Measurements from ENCODE around the gene WWOX.

WWOX gene

DNA sequence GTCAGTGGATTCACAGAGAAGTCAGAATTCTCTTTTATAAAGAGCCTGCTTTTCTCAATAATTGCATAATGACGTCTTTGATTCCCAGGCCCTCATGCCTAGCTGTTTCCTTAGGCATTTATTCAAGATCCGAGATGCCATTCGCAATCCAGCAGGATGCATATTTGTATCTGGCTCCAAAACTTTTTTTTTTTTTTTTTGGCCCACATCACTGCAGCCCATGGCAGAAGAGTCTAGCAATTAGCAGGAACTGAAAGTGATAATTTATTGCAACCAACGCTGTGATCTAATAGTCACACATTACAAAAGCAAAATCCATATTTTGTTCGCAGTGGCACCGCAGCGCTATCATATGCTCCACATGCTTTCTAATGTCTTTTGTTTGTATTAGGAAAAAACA, 997.7 kb downstream of the WWOX start:
- DNase-seq: no peak

DNA sequence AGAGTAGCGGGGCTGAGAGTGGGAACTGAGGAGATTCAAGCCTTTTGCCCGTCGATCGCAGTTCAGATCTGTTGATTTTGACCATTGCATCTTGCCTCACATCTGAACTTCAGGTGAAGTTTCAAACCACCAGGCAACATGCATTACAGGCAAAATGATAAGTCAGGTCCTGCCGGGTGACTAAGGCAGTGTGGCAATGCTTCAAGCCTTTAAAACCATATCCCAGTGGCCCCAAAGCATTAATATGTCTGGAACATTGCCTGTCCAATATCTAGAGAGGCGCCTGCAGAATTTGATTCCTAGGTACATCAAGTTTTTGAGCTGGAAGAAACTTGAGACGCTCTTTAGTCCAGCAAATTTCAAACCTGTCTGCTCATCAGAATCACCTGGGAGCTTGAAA, 998.3 kb downstream of the WWOX start:
- DNase-seq: no peak

DNA sequence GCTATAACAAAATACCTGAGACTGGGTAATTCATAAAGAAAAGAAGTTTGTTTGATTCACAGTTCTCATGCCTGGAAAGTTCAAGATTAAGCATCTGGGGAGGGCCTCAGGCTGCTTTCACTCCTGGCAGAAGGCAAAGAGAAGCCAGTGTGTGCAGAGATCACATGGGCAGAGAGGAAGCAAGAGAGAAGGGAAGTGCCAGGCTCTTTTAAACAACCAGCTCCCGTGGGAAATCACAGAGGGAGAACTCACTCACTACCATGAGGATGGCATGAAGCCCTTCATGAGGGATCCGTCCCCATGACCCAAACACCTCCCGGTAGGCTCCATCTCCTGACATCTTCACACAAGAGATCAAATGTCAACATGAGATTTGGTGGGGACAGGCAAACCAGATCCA, 999.5 kb downstream of the WWOX start:
- no peak for DNase-seq

DNA sequence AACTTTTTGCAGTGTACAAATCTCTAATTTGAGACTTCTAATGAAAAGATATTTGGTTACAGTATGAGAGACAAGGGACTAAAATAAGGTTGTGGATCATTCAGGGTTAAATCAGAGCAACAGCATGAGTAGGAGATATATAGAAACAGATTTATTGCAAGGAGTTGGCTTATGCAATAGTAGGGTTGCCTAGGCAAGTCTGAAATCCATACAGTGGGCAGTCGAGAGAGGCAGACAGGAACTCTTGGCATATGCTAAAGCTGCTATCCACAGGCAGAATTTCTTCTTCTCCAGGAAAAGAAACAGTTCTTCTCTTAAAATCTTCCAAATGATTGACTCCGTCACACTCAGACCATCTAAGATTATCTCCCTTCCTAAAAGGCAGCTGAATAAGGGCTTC, 1000.3 kb downstream of the WWOX start:
- no peak for DNase-seq

DNA sequence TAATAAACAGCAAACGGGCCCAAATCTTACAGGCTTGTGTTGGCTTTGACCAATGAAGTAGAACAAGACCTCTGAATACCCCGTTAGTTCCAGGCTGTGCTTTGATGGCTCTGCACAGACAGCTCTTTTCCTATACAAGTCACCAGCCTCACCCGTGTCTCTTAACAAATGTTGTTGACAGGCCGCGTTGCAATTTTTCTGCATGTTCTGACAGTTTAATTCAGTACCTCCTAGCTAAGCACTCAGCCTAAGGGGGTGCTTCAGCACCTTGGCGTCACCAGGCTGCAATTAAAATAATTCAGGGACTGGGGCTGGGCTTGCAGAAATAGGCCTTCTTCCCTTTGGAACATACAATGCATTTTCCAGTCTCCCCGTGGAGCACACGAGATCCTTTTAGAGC, 1001.0 kb downstream of the WWOX start:
- DNase-seq: no peak

DNA sequence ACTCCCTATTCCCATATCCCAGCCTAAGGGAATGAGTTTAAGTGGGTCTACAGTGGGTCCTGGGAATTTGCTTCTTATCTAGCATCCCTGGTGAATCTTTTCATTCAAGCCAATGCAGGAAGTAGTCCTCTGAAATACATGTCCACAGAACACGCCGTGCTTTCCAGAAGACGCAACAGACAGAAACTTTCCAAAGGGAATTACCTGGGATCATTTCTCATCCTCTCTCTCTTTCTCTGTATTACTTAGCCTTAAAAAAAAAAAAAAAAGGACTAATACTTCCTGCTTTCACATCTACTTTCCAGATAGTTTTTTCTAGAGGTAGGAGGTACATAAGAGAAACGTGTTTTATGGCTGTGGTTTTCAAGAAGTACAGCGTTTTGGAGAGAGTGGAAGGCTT, 1002.0 kb downstream of the WWOX start:
- DNase-seq: no peak

DNA sequence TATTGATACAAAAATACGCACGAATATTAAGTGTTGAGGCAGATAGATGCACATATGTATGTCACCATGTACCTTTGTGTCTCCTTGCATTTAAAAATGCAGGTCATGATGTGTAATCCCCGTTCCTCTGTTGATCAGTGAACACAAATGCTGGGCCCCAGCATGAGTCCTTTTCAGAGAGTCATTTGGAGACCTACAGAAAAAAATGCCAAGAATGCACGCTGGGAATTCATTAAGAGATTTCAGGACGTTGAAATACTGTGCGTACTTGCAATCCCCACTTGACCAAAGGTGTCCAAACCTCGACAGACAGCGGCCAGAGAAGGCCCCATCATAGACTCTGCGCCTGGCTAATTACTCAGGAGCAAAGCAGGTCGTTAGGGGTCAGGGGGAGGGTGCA, 1005.1 kb downstream of the WWOX start:
- no peak for DNase-seq

DNA sequence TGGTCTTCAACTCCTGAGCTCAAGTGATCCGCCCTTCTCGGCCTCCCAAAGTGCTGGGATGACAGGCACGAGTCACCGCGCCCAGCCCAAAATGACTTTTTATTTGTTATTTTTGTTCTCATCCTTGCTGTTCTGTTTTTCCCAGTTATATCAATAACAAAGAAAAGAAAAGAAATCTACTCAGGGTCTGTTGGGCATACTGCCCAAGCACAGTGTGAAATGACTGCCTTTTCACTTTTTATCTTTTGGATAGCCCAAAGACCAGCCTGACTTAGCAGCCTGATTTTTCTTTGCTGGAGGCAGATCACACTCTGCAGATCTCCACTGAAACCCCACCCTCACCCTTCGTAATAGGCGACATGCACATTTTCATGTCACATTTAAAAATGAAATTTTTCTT, 1007.8 kb downstream of the WWOX start:
- no peak for DNase-seq

DNA sequence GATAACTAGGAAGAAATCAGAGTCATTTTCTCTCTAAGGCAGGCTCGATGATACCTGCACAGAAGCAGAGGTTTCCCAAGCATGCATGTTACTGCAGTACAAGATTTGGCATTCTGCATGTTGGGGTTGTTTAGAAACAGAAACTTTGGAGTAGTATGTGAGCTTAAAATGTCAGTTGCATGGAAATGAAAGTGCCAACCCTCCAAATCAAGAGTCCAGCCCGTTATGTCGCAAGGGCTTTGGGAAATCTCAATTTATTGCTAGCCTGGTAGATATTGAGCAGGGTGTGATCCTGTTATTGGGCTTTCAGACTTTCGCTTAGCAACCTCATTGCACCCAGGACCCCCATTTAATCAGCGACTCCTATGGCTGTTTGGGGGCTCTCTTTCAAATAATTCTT, 1010.3 kb downstream of the WWOX start:
- no peak for DNase-seq

DNA sequence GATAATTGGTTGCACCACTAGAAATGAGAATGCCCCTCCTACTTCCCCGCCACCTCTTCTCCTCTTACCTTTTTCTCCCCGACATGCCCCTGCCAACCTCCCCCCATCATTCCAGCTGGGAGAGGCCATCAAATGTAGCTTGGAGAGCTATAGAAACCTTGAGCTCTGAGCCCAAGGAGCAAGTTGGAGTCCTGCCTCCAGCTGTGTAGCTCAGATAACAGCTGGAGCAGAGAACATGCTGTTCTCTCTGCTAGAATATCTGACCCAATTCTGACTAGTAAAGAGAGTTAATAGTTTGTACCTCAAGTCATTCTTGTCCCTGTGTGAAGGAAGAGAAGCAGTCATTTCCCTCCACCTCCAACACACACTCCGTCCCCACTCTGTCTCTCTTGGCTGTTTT, 1010.8 kb downstream of the WWOX start:
- DNase-seq: no peak

DNA sequence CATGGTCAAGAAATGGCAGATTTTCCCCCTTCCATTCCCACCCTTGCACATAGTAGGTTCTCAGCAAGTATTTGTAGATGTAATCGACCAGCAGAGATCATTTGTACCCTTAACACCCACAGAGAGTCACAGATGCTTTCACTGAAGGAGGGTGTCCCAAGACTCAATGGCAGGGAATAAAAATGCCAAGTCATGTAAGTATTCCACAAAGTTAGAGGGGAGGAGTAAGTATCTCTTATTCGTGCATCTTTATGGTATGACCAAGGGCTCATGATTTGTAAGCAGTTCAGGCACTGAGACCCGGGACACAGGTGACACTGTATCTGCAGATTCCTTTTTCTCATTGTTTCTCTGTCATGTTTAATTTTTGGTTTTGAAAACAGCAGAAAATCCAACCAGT, 1011.5 kb downstream of the WWOX start:
- DNase-seq: no peak

DNA sequence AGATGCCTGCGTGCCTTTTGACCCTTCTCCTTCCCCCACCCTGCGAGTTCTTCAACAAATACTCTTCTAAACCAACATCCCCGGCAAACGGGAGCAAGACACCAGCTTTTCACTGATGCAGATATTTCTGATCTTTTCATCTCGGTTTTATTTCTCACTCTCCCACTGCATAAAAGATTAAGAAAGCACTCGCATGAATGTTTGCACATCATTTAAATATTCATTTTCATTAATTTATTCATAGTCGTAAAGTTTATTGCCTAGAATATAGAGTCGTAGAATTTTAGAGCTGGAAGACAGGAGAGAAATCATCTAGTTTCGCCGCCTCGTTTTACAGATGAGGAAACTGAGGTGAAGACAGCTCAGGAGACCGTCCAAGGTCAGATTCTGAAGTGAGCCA, 1013.0 kb downstream of the WWOX start:
- DNase-seq: no peak

DNA sequence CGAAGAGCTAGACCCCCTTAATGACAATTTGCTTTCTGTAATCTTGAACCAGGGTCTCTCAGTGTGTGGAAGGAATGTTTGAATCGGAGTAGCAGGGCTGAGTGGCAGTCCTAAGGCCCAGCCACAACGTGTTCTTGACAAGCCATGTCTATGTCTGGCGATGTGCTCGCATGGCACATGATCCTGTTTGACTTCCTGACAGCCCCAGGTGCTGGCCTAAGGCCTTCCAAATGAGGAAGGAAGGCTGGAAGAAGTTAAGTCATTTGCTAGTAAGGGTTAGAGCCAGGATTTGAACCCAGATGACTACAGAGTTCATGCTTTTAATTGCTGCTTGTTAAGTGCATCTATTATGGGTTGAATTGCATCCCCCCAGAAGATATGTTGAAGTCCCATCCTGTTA, 1014.4 kb downstream of the WWOX start:
- DNase-seq: no peak

DNA sequence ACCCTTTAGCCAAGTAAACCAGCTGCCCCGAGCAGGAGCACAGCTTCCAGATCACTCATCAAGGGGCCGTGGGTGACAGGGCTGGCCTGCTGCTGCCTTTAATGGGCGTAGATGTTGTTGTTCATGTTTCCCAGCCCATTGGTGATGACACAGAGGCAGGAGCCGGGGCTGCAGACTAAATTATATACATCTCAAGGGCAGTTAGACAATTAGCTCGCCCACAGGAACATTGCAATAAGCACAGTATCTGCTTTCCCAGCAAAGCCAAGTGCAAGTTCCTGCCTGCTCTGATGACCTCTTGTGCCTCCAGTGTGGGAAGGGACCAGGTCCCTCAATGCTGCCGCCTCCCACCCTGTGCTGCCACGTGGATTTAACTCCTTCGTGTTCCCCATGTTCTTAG, 1015.3 kb downstream of the WWOX start:
- DNase-seq: no peak

DNA sequence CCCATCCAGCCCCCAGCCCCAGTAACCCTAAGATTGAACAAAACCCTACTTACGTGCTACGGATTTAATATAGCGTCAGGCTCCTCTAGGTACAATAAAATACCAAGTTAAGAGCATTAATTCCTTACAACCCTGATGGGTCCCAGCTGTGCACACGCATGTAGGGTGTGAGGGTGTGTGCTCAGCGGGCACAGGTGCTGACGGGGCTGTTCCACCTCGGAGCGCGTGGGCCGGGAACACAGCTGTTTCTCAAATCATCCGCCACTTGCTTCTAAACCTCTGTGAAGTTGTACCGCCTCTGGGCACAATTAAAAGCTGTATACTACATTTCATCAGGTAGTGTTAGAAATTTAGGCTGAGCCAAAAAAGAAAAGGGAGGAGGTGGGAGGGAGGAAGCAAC, 1022.5 kb downstream of the WWOX start:
- no peak for DNase-seq

DNA sequence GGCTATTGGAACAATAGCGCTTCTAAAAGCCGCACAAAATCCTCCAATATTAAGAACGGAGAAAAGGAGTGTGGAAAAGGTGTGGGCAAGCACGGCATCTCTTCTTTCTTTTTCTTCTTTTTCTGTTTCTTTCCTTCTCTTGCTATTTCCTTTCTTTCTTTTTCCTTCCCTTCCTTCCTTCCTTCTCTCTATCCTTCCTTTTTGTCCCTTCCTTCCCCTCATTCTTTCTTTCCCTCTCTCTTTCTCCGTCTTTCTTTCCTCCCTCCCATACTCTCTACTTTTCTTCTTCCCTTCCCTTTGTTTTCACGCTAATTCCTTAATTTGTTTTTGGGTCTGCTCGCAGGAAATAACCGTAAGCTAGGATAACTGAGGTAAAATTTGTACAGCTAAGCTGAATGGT, 1022.9 kb downstream of the WWOX start:
- DNase-seq: no peak

DNA sequence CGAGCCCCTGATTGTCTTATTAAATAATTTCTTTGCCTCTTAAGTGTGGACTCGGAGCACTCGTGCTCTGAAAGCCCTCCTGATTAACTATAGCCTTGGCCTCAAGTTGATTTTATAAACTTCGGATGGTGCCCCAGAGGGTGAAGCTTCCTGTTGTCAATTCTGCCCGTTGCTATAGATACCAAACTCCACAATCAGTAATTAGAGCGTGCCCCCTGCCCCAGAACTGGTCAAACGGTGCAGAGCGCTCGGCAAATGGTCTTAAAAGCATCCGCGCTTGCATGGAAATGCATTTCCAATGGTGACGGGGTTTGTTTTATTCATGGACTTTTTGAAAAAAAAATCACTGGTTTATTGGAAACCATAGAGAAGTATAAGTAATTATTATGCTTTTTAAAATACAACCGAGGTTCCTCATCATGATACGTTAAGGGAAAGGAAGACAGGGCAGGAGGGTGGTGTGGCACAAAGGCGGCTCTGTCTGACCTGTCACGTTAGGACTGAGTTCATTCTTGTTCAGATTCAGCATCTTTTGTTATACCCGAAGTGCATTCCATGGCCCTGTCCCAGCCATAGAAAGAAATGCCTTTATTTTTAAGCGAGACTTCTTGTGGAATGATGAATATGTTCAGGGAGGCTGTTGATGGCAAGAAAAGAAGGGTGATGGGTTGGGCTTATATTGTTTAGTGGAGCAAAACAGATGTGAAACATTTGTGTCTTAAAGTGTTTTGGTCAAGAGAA, 1024.7 kb downstream of the WWOX start:
- no peak for DNase-seq

DNA sequence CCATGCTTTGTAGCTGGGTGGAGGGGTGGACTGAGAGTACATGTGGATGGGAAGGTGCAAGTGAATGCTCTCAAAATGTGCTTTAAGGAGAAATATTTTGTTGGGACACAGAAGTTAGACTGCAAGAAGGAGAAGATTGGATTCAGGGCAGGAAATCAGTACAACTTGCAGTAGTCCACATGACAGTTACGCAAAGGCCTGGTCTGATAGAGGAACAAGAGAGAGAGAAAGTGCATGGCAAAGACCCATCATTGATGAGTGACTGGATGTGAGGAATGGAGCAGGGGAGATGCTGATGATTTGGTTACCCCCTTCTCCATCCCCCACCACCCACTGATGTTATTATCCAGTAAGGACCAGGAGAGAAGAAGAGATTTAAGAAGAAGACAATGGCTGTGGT, 1028.3 kb downstream of the WWOX start:
- no peak for DNase-seq

DNA sequence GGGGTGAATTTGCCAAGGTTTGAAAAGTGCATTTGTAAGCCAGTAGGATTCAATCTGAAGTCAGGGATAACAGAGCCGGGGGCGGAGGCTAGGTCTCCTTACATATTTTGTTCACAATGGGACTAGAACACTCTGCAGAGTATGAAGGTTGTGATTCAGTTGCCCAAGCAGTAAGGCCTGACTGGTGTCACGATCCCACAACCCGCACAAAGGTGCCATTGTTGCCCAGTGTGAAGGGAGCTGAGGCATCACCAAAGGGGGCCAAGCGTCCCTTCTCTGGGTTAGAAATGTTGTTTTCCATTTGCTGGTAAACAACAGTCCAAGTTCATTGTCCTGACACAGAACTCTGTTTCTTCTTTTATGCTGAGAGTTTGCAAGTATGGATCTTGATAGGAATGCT, 1029.3 kb downstream of the WWOX start:
- no peak for DNase-seq

DNA sequence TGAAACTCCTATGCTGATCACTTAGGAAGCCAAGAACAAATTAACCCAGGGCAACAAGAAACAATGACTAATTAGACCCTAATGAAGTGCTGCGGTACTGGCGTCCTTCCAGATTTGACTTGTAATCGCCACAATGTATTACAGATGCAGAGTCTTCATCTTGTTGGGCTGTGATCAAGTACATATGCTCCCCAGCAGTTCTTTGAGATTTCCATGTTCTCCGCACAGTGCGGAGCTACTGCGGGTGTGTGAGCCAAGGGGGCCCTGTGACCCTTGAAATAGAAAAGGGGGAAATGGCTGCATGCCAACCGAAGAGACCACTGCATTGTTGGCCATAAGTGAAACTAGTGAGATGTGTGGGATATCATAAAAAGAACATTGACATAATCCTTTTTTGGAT, 1031.2 kb downstream of the WWOX start:
- no peak for DNase-seq

DNA sequence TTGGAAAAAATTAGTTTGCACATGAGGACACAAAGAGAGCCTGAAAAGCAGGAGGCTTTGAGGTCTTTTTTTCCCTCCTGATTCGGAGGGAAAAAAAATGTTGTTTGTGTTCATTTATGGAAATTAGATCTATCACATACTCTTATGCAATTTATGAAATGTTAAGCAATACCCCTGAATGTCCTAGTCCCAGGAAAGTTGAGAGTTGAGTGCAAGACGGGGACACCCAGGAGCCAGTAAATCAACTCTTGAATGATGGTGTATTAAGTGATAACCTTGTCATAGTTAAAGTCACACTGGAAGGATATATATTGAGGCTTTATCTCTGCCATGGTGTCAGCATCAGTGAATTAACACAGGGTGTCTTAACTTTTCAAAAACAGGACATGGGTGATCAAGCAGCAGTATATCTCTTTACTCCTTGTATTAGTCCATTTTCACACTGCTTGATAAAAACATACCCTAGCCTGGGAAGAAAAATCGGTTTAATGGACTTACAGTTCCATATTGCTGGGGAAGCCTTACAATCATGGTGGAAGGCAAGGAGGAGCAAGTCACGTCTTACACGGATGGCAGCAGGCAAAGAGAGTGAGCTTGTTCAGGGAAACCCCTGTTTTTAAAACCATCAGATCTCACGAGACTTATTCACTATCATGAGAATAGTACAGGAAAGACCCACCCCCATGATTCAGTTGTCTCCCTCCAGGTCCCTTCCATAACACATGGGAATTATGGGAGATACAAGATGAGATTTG, 1032.0 kb downstream of the WWOX start:
- DNase-seq: no peak

DNA sequence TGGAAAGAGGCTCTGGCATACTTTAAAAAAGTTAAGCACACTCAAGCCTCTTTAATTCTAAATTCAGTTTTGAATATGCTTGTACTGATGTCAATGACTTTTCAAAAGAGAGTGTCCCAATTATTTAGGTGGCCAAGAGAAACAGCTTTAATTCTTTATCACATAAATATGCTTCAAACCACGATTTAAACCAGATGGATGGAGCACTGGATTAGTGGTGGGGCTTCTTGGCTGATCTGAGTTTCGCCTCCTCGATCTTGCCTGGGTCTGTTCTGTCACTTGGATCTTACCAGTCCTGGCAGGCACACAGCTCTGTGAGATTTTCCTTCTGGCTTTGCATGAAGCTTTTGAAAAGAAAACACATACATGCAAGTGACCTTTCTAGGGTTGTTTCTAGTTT, 1033.2 kb downstream of the WWOX start:
- DNase-seq: no peak

DNA sequence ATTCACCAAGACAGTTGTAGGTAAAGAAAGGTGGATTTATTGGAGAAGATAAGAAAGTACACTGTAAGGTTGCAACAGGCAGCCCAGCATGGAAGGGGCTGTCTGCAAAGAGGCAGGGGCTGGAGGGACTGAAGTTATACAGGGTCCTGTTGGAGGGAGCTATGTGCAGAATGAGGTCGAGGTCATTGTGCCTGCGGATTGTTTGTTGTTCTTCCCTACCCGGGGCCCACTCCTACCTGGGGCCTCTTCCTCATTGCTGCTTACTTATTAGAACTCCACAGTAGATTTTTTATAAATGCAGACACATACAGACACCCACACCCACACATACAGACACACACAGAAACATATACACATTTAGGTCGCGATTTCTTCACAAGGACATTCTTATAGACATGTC, 1034.8 kb downstream of the WWOX start:
- no peak for DNase-seq

DNA sequence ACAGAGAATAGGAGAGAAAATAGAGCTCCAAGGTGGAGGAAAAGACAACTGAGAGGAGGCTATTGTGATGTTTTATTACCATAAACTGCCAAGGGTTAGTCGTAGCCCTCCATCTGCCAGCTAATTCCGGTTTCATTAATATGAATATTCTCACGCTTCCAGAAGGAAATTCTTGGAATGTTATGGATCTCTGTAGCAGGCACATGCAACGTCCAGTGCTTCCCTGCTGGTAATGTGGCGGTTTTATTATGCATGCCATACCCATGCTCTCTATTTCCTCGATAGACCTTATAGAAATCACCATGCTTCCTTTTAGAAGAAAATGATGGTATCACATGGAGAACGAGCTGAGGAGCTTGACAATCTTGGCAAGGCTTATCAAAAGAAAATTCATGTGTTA, 1037.5 kb downstream of the WWOX start:
- no peak for DNase-seq

DNA sequence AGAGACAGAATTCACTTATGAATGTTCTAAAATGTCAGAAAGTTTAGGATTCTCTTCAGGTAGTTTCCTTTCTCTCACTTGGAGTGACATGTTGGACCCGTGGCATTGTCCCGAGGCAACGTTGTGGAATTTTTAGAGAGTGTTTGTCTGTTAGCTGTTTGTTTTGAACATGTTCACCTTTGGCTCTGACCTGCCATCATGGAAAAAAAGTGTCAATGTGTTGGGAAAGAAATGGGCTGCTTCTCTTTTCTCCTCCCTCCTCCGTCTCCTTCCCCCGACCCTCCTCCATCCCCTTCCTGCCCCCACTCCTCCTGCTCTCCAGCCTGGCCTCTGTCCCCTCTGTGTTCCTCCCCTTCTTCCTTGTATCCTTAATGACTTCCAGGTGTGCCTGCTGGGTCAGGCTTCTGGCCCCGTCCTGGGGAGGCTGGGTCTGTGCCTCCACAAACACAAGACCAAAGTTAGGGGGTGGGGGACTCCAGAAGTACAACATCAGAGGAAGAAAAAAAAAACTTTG, 1038.0 kb downstream of the WWOX start:
- DNase-seq: no peak
